22Rv1 (cell line): ENCODE data around the gene UCHL3.
"Not testable (repeated sequence)": the region's sequence is repeated elsewhere in the genome, so short reads cannot be mapped to it uniquely, and the experiment has no call there.

Experiments used
- H3K27ac ChIP-seq: fragments of 450-650 bp; 2 replicates; pipeline ENCODE4 v1.5.1; 2017
- ZFX ChIP-seq: fragments of 450-650 bp; IDR thresholded peaks from 2 replicates; pipeline ENCODE4 v1.6.1; 2017; ENCODE audit warnings: antibody characterized with exemption, borderline replicate concordance
- TF ChIP-seq, protein P1 (sequence below): fragments of 450-650 bp; IDR thresholded peaks from 2 replicates; pipeline ENCODE4 v1.5.1; 2017; ENCODE audit warnings: mild to moderate bottlenecking

Gene UCHL3

DNA sequence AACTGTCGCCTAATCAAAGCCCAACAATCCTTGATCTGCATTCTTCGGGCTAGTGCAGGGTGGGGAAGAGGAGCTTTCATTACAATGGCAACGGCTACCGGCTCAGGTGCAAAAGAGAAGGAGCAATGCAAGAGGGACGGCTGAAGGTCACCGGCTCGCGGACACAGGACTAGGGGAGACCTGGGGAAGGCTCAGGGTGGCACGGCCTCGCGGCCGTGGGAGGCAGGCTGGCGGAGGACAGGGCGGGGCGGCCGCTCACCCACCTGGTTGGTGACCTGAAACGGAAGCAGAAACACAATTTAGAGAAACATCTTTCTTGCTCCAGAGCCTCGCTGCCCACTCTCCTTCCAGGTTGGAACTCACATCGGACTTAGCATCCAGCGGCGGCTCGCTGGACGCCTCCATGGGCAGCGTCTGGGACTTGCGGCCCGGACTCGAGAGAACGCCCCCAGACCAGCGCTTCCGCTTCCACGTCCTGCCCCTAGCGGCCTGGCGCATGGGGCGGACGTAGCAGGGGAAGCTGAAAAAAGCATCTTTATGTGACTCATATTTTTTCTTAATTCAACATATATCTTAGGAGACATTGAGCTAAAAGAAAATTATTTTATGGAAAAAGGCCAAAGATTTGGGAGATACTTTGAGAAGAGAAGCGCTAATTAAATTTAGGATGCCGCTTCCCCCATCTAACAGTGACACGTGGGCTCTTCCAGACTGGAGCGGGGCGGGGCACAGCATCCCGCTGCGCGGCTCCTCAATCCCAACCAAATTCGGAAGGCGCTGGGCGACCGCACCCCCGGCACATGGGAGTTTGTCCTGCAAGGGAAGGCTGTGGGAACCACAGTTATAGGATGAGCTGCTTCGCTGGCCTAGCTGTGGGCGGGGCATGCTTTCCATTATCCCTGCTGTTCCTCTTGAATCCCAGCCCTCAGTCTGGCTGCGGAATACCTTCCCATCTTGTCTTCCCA, 11.9 kb upstream of the UCHL3 start, which contains the start of gene COMMD6:
TSS of gene COMMD6 (minus strand) at position 441 of the 965 bp plus-strand sequence. CDS start at position 405, 36 bp downstream.
- TF ChIP-seq, protein P1, sequence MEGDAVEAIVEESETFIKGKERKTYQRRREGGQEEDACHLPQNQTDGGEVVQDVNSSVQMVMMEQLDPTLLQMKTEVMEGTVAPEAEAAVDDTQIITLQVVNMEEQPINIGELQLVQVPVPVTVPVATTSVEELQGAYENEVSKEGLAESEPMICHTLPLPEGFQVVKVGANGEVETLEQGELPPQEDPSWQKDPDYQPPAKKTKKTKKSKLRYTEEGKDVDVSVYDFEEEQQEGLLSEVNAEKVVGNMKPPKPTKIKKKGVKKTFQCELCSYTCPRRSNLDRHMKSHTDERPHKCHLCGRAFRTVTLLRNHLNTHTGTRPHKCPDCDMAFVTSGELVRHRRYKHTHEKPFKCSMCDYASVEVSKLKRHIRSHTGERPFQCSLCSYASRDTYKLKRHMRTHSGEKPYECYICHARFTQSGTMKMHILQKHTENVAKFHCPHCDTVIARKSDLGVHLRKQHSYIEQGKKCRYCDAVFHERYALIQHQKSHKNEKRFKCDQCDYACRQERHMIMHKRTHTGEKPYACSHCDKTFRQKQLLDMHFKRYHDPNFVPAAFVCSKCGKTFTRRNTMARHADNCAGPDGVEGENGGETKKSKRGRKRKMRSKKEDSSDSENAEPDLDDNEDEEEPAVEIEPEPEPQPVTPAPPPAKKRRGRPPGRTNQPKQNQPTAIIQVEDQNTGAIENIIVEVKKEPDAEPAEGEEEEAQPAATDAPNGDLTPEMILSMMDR, result no peak
- TF ChIP-seq ZFX, result no peak
- H3K27ac ChIP-seq, result peak within 1 kb of the TSS; percentile 67

DNA sequence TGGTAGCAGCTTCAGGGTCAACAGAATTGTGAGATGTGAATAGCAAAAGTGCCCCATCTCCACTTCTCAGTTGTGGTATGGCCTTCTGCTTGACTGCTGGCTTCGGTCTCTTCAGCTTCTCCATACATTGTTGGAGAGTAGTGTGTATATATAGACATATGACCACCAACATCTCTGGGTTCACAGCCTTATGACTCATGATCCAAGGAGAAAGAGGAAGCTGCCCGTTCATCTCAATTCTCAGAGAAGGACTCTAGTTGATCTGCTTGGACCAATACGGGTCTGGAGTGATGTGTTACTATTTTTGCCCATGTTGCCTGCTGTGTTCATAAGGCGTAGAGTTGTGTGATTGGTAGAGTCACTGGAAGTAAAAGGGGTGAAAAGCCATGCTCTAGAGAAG, 8.3 kb upstream of the UCHL3 start:
- no peak overlapping the region for H3K27ac ChIP-seq
- no peak for TF ChIP-seq ZFX
- TF ChIP-seq, protein P1, result no peak

DNA sequence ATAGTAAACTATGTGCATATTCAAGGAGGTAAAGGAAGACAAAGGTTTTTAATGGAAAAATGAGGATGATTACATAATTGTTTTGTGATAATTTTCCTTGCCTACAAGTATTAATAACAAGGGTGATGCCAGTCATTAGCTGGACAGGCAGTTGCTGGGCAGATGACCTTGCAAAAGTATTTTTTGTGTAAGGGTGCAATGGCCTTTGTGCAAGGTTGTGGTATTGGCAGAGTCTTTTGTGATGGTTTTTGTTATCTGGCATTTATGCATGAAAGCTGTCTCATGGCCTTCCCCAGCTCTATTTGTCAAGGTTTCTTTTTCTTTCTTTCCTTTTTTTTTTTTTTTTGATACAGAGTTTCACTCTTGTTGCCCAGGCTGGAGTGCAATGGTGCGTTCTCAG, 7.6 kb upstream of the UCHL3 start:
- H3K27ac ChIP-seq, result no peak overlapping the region
- TF ChIP-seq, protein P1, result no peak
- TF ChIP-seq ZFX, result no peak

DNA sequence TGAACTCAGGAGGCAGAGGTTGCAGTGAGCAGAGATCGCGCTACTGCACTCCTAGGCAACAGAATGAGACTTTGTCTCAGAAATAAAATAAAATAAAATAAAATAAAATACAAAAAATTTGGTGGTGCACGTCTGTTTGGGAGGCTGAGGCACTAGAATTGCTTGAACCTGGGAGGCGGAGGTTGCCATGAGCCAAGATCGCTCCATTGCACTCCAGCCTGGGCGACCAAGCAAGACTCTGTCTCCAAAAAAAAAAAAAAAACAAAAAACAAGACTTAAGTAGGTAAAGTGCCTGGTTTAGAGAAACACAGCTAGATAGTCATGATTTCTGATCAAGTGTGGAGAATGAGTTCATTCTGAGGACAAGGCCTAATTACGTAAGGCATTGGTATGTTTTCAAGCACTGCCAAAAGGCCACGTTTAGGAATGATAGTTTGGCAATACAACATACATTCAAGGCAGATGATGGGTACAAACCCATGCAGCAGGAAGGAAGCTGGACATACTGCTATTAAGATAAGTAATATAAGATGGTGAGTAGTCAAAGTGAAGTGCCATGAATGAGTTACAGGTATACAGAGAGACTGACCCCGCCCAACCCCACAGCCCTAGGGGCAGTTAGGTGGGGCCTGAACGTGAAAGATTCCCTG, 4.8 kb upstream of the UCHL3 start:
- H3K27ac ChIP-seq, result no peak overlapping the region
- TF ChIP-seq, protein P1, result no peak
- no peak for TF ChIP-seq ZFX

DNA sequence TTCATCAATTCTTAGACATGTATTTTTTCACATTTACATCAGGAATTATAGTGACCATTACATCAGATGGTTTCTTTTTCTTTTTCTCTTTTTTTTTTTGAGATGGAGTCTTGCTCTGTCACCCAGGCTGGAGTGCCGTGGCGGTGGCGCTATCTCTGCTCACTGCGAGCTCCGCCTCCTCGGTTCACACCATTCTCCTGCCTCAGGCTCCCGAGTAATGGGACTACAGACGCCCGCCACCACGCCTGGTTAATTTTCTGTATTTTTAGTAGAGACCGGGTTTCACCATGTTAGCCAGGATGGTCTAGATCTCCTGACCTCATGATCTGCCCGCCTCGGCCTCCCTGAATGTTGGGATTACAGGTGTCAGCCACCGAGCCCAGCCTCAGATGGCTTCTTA, 4.2 kb upstream of the UCHL3 start:
- H3K27ac ChIP-seq, result not testable (repeated sequence)

DNA sequence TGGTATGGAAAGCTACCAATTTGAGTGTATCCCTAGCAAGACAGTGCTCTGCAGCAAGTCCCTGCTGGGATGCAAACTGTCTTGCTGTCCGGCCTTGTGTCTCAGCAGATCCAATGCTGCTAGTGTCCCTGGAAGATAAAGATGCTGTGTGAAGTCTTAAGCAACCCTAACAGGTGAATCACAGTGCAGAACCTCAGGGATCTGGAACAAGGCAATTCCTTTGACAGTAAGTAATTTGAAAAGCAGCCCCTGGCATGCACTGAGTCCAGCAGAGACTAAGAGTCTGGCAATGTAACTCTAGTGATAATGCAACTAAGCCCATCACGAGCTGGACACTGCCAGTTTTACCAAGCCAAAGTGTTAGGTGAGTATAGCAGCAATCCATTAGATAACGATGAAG, 1.7 kb upstream of the UCHL3 start:
- no peak overlapping the region for H3K27ac ChIP-seq
- TF ChIP-seq ZFX, result no peak
- TF ChIP-seq, protein P1, result no peak

DNA sequence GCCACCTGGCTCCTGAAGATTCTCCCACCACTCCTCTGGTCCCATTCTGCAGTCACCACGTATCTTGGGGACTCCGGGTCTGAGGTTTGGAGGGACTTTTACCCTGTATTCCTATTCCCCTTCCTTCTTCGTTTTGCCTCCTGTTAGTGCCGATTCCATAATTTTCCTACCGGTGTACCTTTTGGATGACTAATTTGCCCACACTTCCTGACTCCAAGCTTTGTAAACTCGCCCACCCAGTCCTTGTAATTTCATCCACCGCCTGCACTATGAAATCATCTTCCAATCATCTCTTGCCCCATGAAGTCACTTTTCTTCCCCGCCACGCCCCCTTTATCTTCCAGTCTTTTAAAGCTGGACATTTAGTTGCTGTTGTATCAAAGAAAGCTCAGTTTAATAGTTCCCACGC, 572 bp downstream of the UCHL3 start:
- peak overlapping the region; percentile 81 for H3K27ac ChIP-seq
- TF ChIP-seq, protein P1, result no peak
- no peak for TF ChIP-seq ZFX
